ENCODE measurements around the gene PLEK. TPM values are rescaled to one million over a fixed set of nuclear protein-coding genes. Genes with fewer than 3 reads are reported as not detected.

PLEK gene
- total and polyA plus RNA-seq, 2 experiments from 2014 or later, result 0.92 to 0.93 TPM

DNA sequence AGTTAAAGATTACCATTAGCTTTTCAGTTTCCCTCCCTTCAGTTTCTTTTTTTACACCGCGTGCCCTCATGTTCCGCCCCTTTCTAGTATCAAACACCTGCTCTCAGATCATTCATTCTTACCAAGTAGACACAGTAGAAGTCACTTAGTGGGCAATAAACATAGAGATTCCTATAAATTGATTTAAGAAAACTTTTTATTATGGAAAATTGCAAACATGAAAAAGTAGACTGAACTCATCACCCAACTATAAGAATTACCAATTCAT lies 24.1 kb upstream of the PLEK start:
- Histone ChIP-seq H3K9me3 (ENCODE audit: low read depth) (no peaks in the 10 kb centered on the region), H3K4me2 (no peak overlapping the region), H3K36me3 (replicated peaks; ENCODE audit: insufficient read depth, low read depth) (no peaks in the 10 kb centered on the region), H3K4me1 (ENCODE audit: insufficient read depth) (no peaks in the 10 kb centered on the region), H3K27ac (no peak overlapping the region), H2AFZ (no peak overlapping the region), H3K4me3 (no peak overlapping the region), H3K79me2 (no peaks in the 10 kb centered on the region), H3K27me3 (peaks cover 21% of the 10 kb centered on the region), H4K20me1 (ENCODE audit: insufficient read depth, poor library complexity, severe bottlenecking) (no peaks in the 10 kb centered on the region), H3K9me2 (replicated peaks; ENCODE audit: insufficient read depth) (no peaks in the 10 kb centered on the region)
- TF ChIP-seq EZH2 (IDR thresholded peaks at IDR 0.05; ENCODE audit: borderline replicate concordance) (no peak), CTCF (IDR thresholded peaks at IDR 0.05; ENCODE audit: poor library complexity) (no peak), EZH2phosphoT487 (IDR thresholded peaks at IDR 0.05; ENCODE audit: low read depth, severe bottlenecking, unreplicated experiment) (no peak)
- WGBS (ENCODE audit: low lambda C conversion rate, missing lambda C conversion rate), result 99% methylated on average over 3 of the region's 3 CpGs
- DNase-seq (ENCODE audit: low spot score), result no peak

GRCh38 chr2:68341583-68341982 lies 23.5 kb upstream of the PLEK start:
- WGBS (ENCODE audit: low lambda C conversion rate, missing lambda C conversion rate), result 80% methylated on average over 4 of the region's 4 CpGs
- H3K9me3 ChIP-seq (ENCODE audit: low read depth), result no peaks in the 10 kb centered on the region
- no peak for DNase-seq (ENCODE audit: low spot score)
- H3K79me2 ChIP-seq, result no peaks in the 10 kb centered on the region
- no peak overlapping the region for H2AFZ ChIP-seq
- no peak overlapping the region for H3K27ac ChIP-seq
- no peaks in the 10 kb centered on the region for H3K9me2 ChIP-seq (replicated peaks; ENCODE audit: insufficient read depth)
- no peak overlapping the region for H3K4me2 ChIP-seq
- no peak overlapping the region for H3K4me3 ChIP-seq
- H3K36me3 ChIP-seq (replicated peaks; ENCODE audit: insufficient read depth, low read depth), result no peaks in the 10 kb centered on the region
- H3K4me1 ChIP-seq (ENCODE audit: insufficient read depth), result no peaks in the 10 kb centered on the region
- TF ChIP-seq EZH2 (IDR thresholded peaks at IDR 0.05; ENCODE audit: borderline replicate concordance), result no peak
- TF ChIP-seq CTCF (IDR thresholded peaks at IDR 0.05; ENCODE audit: poor library complexity), result no peak
- TF ChIP-seq EZH2phosphoT487 (IDR thresholded peaks at IDR 0.05; ENCODE audit: low read depth, severe bottlenecking, unreplicated experiment), result no peak
- peaks cover 24% of the 10 kb centered on the region for H3K27me3 ChIP-seq
- no peaks in the 10 kb centered on the region for H4K20me1 ChIP-seq (ENCODE audit: insufficient read depth, poor library complexity, severe bottlenecking)

- TF ChIP-seq EZH2phosphoT487 (IDR thresholded peaks at IDR 0.05; ENCODE audit: low read depth, severe bottlenecking, unreplicated experiment), result no peak
- no peak for TF ChIP-seq CTCF (IDR thresholded peaks at IDR 0.05; ENCODE audit: poor library complexity)
- TF ChIP-seq EZH2 (IDR thresholded peaks at IDR 0.05; ENCODE audit: borderline replicate concordance), result no peak
- H2AFZ ChIP-seq, result no peak overlapping the region
Measured at GRCh38 chr2:68342470-68342869, 22.6 kb upstream of the PLEK start.

GRCh38 chr2:68344031-68344430 lies 21.1 kb upstream of the PLEK start:
- Histone ChIP-seq H3K9me2 (replicated peaks; ENCODE audit: insufficient read depth) (no peaks in the 10 kb centered on the region), H2AFZ (no peak overlapping the region), H3K4me3 (no peak overlapping the region), H3K79me2 (no peaks in the 10 kb centered on the region), H3K4me2 (no peak overlapping the region), H3K36me3 (replicated peaks; ENCODE audit: insufficient read depth, low read depth) (no peaks in the 10 kb centered on the region), H3K27me3 (peaks cover 27% of the 10 kb centered on the region), H3K9me3 (ENCODE audit: low read depth) (no peaks in the 10 kb centered on the region), H3K27ac (no peak overlapping the region), H3K4me1 (ENCODE audit: insufficient read depth) (no peaks in the 10 kb centered on the region), H4K20me1 (ENCODE audit: insufficient read depth, poor library complexity, severe bottlenecking) (no peaks in the 10 kb centered on the region)
- 85% methylated on average over 1 of the region's 1 CpG for WGBS (ENCODE audit: low lambda C conversion rate, missing lambda C conversion rate)
- TF ChIP-seq EZH2phosphoT487 (IDR thresholded peaks at IDR 0.05; ENCODE audit: low read depth, severe bottlenecking, unreplicated experiment) (no peak), EZH2 (IDR thresholded peaks at IDR 0.05; ENCODE audit: borderline replicate concordance) (no peak)
- no peak for DNase-seq (ENCODE audit: low spot score)

More at GRCh38 chr2:68342470-68342869, 22.6 kb upstream of the PLEK start:
- Histone ChIP-seq H3K9me2 (replicated peaks; ENCODE audit: insufficient read depth) (no peaks in the 10 kb centered on the region), H3K27ac (no peak overlapping the region), H4K20me1 (ENCODE audit: insufficient read depth, poor library complexity, severe bottlenecking) (no peaks in the 10 kb centered on the region), H3K4me3 (no peak overlapping the region), H3K9me3 (ENCODE audit: low read depth) (no peaks in the 10 kb centered on the region), H3K36me3 (replicated peaks; ENCODE audit: insufficient read depth, low read depth) (no peaks in the 10 kb centered on the region), H3K4me1 (ENCODE audit: insufficient read depth) (no peaks in the 10 kb centered on the region), H3K27me3 (peaks cover 27% of the 10 kb centered on the region), H3K4me2 (no peak overlapping the region), H3K79me2 (no peaks in the 10 kb centered on the region)
- WGBS (ENCODE audit: low lambda C conversion rate, missing lambda C conversion rate), result 89% methylated on average over 1 of the region's 1 CpG
- no peak for DNase-seq (ENCODE audit: low spot score)

Data from hepatocyte (in vitro differentiated cells).